HG03575 (cell line): ENCODE data around the gene PANK3.

Experiments used
- ATAC-seq: cut with Tn5 transposase; IDR thresholded peaks from one replicate; pipeline ENCODE4 v1.9.1; 2021; ENCODE audit not compliant: unreplicated experiment, insufficient number of reproducible peaks, low FRiP score; ENCODE audit errors: extremely low read depth

PANK3 gene

GRCh38 chr5:168513861-168514428 lies 65.2 kb downstream of the PANK3 start:
- ATAC-seq = no peak

- no peak for ATAC-seq
Measured at GRCh38 chr5:168502563-168503237, 76.5 kb downstream of the PANK3 start.
